Progenitor cell of endocrine pancreas (in vitro differentiated cells): ENCODE results near the gene EMP1. TPM values are rescaled to one million over a fixed set of nuclear protein-coding genes. Genes with fewer than 3 reads are reported as not detected.

Experiments
- DNase-seq: peaks from one replicate; pipeline ENCODE4 v3.0.0; 2021; ENCODE audit warnings: low spot score; ENCODE audit not compliant: unreplicated experiment
- H3K27ac Mint-ChIP-seq: 2 replicates; pipeline ENCODE4 v1.8.0; 2021; ENCODE audit warnings: mild to moderate bottlenecking, moderate library complexity, mixed read lengths
- H3K27me3 Mint-ChIP-seq: 2 replicates; pipeline ENCODE4 v1.8.0; 2021; ENCODE audit warnings: mixed read lengths
- H3K36me3 Mint-ChIP-seq: 2 replicates; pipeline ENCODE4 v1.8.0; 2022; ENCODE audit warnings: mixed read lengths; ENCODE audit not compliant: insufficient read depth
- H3K4me1 Mint-ChIP-seq: 2 replicates; pipeline ENCODE4 v1.8.0; 2021; ENCODE audit warnings: low read depth, mixed read lengths
- H3K4me3 Mint-ChIP-seq: 2 replicates; pipeline ENCODE4 v1.8.0; 2021; ENCODE audit warnings: low read depth, mild to moderate bottlenecking, moderate library complexity, mixed read lengths
- H3K9me3 Mint-ChIP-seq: 2 replicates; pipeline ENCODE4 v1.8.0; 2021; ENCODE audit warnings: low read depth, mixed read lengths
- CTCF ChIP-seq: fragments of 200-600 bp; sonication (generic); IDR thresholded peaks from one replicate; pipeline ENCODE4 v1.5.0; 2021; ENCODE audit warnings: antibody characterized with exemption, mild to moderate bottlenecking; ENCODE audit not compliant: unreplicated experiment
- total RNA-seq: library from RNA; stranded (reverse); gene quantifications from 2 replicates; pipeline ENCODE4 v1.2.1, GENCODE V29; 2021

EMP1 gene
- total RNA-seq, 1 donor from 2014 or later, result 0.31 TPM

- no peak for DNase-seq
- Mint-ChIP-seq H3K27ac (no peak overlapping the region), H3K36me3 (no peaks in the 10 kb centered on the region), H3K9me3 (no peaks in the 10 kb centered on the region), H3K4me3 (no peak overlapping the region), H3K27me3 (peaks cover 62% of the 10 kb centered on the region), H3K4me1 (peaks cover 7% of the 10 kb centered on the region)
- no peak for TF ChIP-seq CTCF
Measured at GRCh38 chr12:13209436-13210235, 13.1 kb downstream of the EMP1 start.

- no peak for TF ChIP-seq CTCF
- no peaks in the 10 kb centered on the region for H3K36me3 Mint-ChIP-seq
- H3K9me3 Mint-ChIP-seq, result no peaks in the 10 kb centered on the region
- peaks cover 55% of the 10 kb centered on the region for H3K27me3 Mint-ChIP-seq
- H3K4me1 Mint-ChIP-seq, result peaks cover 7% of the 10 kb centered on the region
- no peak overlapping the region for H3K27ac Mint-ChIP-seq
- H3K4me3 Mint-ChIP-seq, result no peak overlapping the region
- DNase-seq, result no peak
Measured at GRCh38 chr12:13210236-13211190, 14.0 kb downstream of the EMP1 start.

GRCh38 chr12:13211191-13211858 lies 14.8 kb downstream of the EMP1 start:
- H3K9me3 Mint-ChIP-seq, result no peaks in the 10 kb centered on the region
- TF ChIP-seq CTCF, result no peak
- H3K4me3 Mint-ChIP-seq, result no peak overlapping the region
- peaks cover 7% of the 10 kb centered on the region for H3K4me1 Mint-ChIP-seq
- H3K27ac Mint-ChIP-seq, result peak overlapping the region; percentile 4
- DNase-seq, result no peak
- H3K36me3 Mint-ChIP-seq, result no peaks in the 10 kb centered on the region
- H3K27me3 Mint-ChIP-seq, result peaks cover 47% of the 10 kb centered on the region

GRCh38 chr12:13211859-13212664 lies 15.5 kb downstream of the EMP1 start:
- Mint-ChIP-seq H3K36me3 (no peaks in the 10 kb centered on the region), H3K4me1 (peaks cover 6% of the 10 kb centered on the region), H3K27me3 (peaks cover 42% of the 10 kb centered on the region), H3K9me3 (no peaks in the 10 kb centered on the region), H3K4me3 (no peak overlapping the region), H3K27ac (peak overlapping the region; percentile 4)
- peak; percentile 100 for TF ChIP-seq CTCF
- peak; percentile 61 for DNase-seq
